GM06990 (cell line): ENCODE data around the gene CARS1.
A peak's percentile ranks its signal among the peaks of the same experiment; 100 is the strongest.

Experiments used
- DNase-seq: peaks from one replicate; pipeline ENCODE4 v3.0.0-alpha.2; 2011; ENCODE audit not compliant: insufficient read length; ENCODE audit errors: extremely low read depth
- H3K27me3 ChIP-seq: replicated peaks from 2 replicates; pipeline ENCODE4 v1.6.0; 2011; ENCODE audit warnings: low read length; ENCODE audit not compliant: control insufficient read depth, insufficient read depth
- H3K36me3 ChIP-seq: 2 replicates; pipeline ENCODE4 v1.5.1; 2011; ENCODE audit warnings: low read length; ENCODE audit not compliant: control insufficient read depth, insufficient read depth
- H3K4me3 ChIP-seq: replicated peaks from 2 replicates; pipeline ENCODE4 v1.5.1; 2011; ENCODE audit warnings: low read depth, mild to moderate bottlenecking, control low read depth, low read length
- TF ChIP-seq, protein P1 (sequence below): IDR thresholded peaks from 2 replicates; pipeline ENCODE4 v1.5.1; 2011; ENCODE audit warnings: low read length, control low read depth, mild to moderate bottlenecking, inconsistent platforms; ENCODE audit not compliant: insufficient read depth, poor library complexity, severe bottlenecking

The CARS1 gene

DNA sequence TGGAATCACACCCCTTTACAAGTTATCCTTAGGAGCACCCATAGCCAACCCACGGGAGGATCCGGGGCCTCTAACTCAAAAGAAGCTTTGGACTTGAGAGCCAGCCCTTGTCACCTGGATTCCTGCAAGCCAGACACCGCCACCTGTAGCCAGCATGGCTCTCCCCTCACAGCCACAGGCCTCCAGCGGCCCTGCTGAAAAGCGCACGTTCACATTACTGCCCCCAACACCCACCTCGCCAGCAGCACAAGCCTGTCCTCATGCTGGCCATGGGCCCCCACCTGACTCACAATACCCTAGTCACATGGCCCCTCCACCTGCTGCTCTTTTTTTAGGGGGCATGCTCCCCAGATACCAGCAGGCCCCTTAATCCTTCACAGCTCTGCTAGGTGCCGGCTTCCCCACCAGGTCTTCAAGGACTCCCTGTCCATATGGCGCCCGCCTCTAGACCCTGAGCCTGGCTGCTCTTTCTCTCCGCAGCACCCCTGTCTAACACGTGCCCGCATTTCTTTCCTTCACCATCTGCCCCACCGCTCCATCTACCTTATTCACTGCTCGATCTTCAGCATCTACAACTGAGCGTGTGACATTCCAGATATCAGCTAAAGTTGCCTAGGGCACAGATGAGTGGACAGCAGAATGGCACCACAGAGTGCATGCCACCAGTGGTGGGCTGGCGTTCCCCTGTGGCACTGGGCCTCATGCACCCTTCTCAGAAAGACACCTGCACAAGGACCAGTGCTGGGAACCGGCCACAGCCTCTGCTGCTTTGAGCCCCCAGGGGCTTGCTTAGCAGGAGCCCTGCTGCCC is 6.6 kb downstream of the CARS1 start:
- no peak overlapping the region; the same call in 1 of the 2 replicates for H3K4me3 ChIP-seq
- no peak for DNase-seq
- TF ChIP-seq, protein P1, sequence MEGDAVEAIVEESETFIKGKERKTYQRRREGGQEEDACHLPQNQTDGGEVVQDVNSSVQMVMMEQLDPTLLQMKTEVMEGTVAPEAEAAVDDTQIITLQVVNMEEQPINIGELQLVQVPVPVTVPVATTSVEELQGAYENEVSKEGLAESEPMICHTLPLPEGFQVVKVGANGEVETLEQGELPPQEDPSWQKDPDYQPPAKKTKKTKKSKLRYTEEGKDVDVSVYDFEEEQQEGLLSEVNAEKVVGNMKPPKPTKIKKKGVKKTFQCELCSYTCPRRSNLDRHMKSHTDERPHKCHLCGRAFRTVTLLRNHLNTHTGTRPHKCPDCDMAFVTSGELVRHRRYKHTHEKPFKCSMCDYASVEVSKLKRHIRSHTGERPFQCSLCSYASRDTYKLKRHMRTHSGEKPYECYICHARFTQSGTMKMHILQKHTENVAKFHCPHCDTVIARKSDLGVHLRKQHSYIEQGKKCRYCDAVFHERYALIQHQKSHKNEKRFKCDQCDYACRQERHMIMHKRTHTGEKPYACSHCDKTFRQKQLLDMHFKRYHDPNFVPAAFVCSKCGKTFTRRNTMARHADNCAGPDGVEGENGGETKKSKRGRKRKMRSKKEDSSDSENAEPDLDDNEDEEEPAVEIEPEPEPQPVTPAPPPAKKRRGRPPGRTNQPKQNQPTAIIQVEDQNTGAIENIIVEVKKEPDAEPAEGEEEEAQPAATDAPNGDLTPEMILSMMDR: no peak
- H3K27me3 ChIP-seq: no peaks in the 10 kb centered on the region
- H3K36me3 ChIP-seq: peaks cover 15% of the 10 kb centered on the region

DNA sequence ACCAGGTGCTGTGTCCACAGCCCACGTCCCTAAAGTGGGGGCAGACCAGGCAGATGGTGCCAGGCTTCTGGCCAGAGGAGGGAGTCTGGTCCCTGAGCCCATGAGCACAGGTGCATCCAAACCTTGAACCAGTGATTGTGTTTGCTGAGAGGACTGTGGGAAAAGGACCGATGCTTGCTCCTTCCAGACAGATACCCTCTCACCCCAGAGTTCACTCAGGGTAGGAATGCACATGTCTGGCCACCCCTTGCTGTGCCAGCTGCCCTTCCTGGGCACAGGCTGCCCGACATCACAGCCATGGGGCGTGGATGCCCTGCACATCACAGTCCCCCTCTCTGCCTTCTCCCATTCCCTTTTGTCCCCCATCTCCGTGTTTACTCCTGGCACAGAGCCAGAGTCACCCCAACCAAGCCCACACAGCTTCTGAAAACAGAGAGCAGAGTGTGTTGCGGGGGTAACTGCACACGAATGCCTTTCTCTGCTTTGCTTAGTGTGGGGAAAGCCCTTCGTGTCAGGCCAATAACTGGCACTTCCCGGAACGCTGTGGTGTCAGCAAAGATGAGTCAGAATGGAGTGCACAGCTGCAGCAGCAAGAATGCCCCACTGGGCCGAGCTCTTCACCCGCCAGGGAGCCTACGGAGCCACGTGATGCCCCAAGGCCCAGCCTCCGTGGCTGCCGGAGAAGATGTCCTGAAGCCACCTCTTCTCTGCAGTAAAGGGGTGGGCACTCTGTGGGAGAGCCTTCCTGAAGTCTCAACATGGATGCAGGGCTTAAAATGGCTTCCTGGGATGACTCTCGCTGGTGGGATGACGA is 7.6 kb downstream of the CARS1 start:
- H3K36me3 ChIP-seq: peaks cover 19% of the 10 kb centered on the region
- DNase-seq: peak; percentile 80
- H3K27me3 ChIP-seq: no peaks in the 10 kb centered on the region
- peak overlapping the region; percentile 36 for H3K4me3 ChIP-seq
- TF ChIP-seq, protein P1: peak; percentile 44

DNA sequence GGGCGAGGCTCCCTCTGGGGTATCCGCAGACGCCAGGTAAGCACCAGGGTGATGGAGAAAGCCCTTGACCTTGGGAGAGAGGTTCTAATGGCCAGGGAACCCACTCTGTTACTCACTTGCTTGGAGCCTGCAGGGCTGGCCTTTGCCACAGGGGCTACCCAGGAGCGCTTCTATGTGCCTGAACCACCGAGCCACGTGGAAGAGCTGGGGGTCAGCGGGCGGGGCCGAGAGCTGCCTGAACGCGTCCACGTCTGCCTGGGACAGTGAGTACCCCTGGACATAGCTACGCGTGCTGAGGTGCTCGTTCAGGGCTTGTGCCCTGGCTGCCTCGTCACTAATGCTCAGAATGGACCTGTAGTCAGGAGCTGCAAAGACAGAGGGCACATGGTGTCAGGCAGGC is 9.6 kb downstream of the CARS1 start:
- Histone ChIP-seq H3K36me3 (peaks cover 24% of the 10 kb centered on the region), H3K4me3 (no peak overlapping the region), H3K27me3 (no peaks in the 10 kb centered on the region)
- TF ChIP-seq, protein P1: no peak
- no peak for DNase-seq

- no peaks in the 10 kb centered on the region for H3K27me3 ChIP-seq
- no peak overlapping the region for H3K4me3 ChIP-seq
- TF ChIP-seq, protein P1: no peak
- no peak for DNase-seq
- peaks cover 24% of the 10 kb centered on the region for H3K36me3 ChIP-seq
Observed at GRCh38 chr11:3046641-3047040, 10.6 kb downstream of the CARS1 start.

GRCh38 chr11:3046190-3046589 is 11.0 kb downstream of the CARS1 start:
- no peaks in the 10 kb centered on the region for H3K27me3 ChIP-seq
- no peak overlapping the region for H3K4me3 ChIP-seq
- DNase-seq: no peak
- peaks cover 27% of the 10 kb centered on the region for H3K36me3 ChIP-seq
- TF ChIP-seq, protein P1: peak; percentile 10
